Hepatocyte (in vitro differentiated cells): ENCODE measurements around the gene SETX. TPM values are rescaled to one million over a fixed set of nuclear protein-coding genes. Genes with fewer than 3 reads are reported as not detected.

ENCODE experiments used
- DNase-seq: peaks from one replicate; pipeline ENCODE4 v3.0.0-alpha.2; 2016; ENCODE audit warnings: low spot score
- H2AFZ ChIP-seq: fragments of 200-600 bp; sonication (generic); 2 replicates; pipeline ENCODE4 v1.6.0; 2016; ENCODE audit warnings: antibody characterized with exemption, mild to moderate bottlenecking
- H3K27ac ChIP-seq: fragments of 200-600 bp; sonication (generic); 2 replicates; pipeline ENCODE4 v1.5.1; 2016; ENCODE audit warnings: mild to moderate bottlenecking
- H3K27me3 ChIP-seq: fragments of 200-600 bp; sonication (generic); 2 replicates; pipeline ENCODE4 v1.6.1; 2016
- H3K36me3 ChIP-seq: fragments of 200-600 bp; sonication (generic); replicated peaks from 2 replicates; pipeline ENCODE4 v1.5.1; 2016; ENCODE audit warnings: low read depth; ENCODE audit not compliant: insufficient read depth
- H3K4me1 ChIP-seq: fragments of 200-600 bp; sonication (generic); 2 replicates; pipeline ENCODE4 v1.5.1; 2016; ENCODE audit warnings: mild to moderate bottlenecking, moderate library complexity; ENCODE audit not compliant: insufficient read depth
- H3K4me2 ChIP-seq: fragments of 200-600 bp; sonication (generic); 2 replicates; pipeline ENCODE4 v1.6.0; 2016
- H3K4me3 ChIP-seq: fragments of 200-600 bp; sonication (generic); 2 replicates; pipeline ENCODE4 v1.5.1; 2016; ENCODE audit warnings: mild to moderate bottlenecking
- H3K79me2 ChIP-seq: fragments of 200-600 bp; sonication (generic); 2 replicates; pipeline ENCODE4 v1.6.0; 2017; ENCODE audit warnings: mild to moderate bottlenecking
- H3K9me2 ChIP-seq: fragments of 200-600 bp; sonication (generic); replicated peaks from 2 replicates; pipeline ENCODE4 v1.6.0; 2017; ENCODE audit warnings: mild to moderate bottlenecking; ENCODE audit not compliant: insufficient read depth
- H3K9me3 ChIP-seq: fragments of 200-600 bp; sonication (generic); 2 replicates; pipeline ENCODE4 v1.5.1; 2016; ENCODE audit warnings: low read depth, mild to moderate bottlenecking
- H4K20me1 ChIP-seq: fragments of 200-600 bp; sonication (generic); 2 replicates; pipeline ENCODE4 v1.6.0; 2016; ENCODE audit warnings: mild to moderate bottlenecking; ENCODE audit not compliant: insufficient read depth, poor library complexity, severe bottlenecking
- EZH2 ChIP-seq: fragments of 200-600 bp; sonication (generic); IDR thresholded peaks from 2 replicates; pipeline ENCODE4 v1.6.1; 2016; ENCODE audit warnings: antibody characterized with exemption, mild to moderate bottlenecking, borderline replicate concordance
- EZH2phosphoT487 ChIP-seq: fragments of 200-600 bp; sonication (generic); IDR thresholded peaks from one replicate; pipeline ENCODE4 v1.6.1; 2018; ENCODE audit warnings: antibody characterized with exemption, mild to moderate bottlenecking, low read depth, moderate library complexity; ENCODE audit not compliant: unreplicated experiment, severe bottlenecking
- WGBS: methylation state at CpG from one replicate; pipeline ENCODE4 v1.1.6; 2016; ENCODE audit warnings: low lambda C conversion rate; ENCODE audit errors: missing lambda C conversion rate; 5-methylcytosine and 5-hydroxymethylcytosine counted together
- polyA plus RNA-seq: library from polyadenylated mRNA; unstranded; fragments of >200 nt; fragmentation: Nextera tagmentation; extraction: Ambion mirVana; gene quantifications from 2 replicates; pipeline ENCODE4 v1.2.1, GENCODE V29; 2016
- total RNA-seq: library from RNA; depleted of rRNA; stranded (reverse); fragments of >200 nt; gene quantifications from 2 replicates; pipeline ENCODE4 v1.2.3, GENCODE V29; 2014
- TF ChIP-seq, protein P1 (sequence below): fragments of 200-600 bp; sonication (generic); IDR thresholded peaks from 2 replicates; pipeline ENCODE4 v1.5.1; 2016; ENCODE audit warnings: antibody characterized with exemption, mild to moderate bottlenecking; ENCODE audit not compliant: poor library complexity

The SETX gene
- total and polyA plus RNA-seq, 2 experiments from 2014 or later: 12.0 to 61.0 TPM

DNA sequence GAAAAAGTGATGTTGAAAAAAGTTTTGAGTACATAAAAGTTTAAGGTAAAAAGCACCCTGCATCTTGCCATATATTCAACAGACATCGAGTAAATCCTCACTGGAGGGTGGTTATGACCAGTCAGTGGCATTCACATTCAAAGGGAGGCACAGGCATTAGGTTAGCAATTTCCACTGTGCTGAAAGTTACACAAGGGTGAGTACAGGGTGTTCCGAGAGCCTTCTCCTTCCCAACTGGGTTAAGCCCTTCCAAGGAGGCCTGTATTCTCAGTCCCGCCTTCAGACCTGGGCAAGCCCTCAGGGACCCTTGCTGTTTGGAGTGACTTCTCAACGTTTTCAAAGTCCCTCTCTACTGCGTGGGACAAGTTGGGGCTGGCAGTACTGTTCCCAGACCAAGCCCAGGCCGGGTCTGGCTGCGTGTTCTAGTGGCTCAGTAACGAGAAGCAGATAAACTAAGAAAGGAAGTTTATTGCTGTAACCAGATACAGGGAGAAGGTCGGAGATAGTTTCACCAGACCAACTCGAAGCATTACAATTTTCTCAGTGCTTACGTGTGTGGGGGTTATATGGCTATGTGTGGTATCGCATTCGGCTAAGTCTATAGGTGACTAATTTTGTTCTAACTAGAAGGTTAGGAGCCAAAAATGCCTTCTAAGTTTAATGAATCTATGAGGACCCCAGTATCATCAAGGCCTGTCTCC, 13.0 kb upstream of the SETX start:
- Histone ChIP-seq H3K27ac (peak overlapping the region; percentile 83), H3K9me3 (no peaks in the 10 kb centered on the region), H3K36me3 (no peaks in the 10 kb centered on the region), H4K20me1 (no peaks in the 10 kb centered on the region), H2AFZ (peak overlapping the region; percentile 17), H3K4me2 (no peak overlapping the region), H3K4me1 (peaks cover 13% of the 10 kb centered on the region), H3K9me2 (no peaks in the 10 kb centered on the region), H3K27me3 (no peaks in the 10 kb centered on the region), H3K79me2 (no peaks in the 10 kb centered on the region), H3K4me3 (no peak overlapping the region)
- 51% methylated on average over 13 of the region's 13 CpGs for WGBS
- TF ChIP-seq EZH2phosphoT487 (no peak), EZH2 (no peak)
- TF ChIP-seq, protein P1, sequence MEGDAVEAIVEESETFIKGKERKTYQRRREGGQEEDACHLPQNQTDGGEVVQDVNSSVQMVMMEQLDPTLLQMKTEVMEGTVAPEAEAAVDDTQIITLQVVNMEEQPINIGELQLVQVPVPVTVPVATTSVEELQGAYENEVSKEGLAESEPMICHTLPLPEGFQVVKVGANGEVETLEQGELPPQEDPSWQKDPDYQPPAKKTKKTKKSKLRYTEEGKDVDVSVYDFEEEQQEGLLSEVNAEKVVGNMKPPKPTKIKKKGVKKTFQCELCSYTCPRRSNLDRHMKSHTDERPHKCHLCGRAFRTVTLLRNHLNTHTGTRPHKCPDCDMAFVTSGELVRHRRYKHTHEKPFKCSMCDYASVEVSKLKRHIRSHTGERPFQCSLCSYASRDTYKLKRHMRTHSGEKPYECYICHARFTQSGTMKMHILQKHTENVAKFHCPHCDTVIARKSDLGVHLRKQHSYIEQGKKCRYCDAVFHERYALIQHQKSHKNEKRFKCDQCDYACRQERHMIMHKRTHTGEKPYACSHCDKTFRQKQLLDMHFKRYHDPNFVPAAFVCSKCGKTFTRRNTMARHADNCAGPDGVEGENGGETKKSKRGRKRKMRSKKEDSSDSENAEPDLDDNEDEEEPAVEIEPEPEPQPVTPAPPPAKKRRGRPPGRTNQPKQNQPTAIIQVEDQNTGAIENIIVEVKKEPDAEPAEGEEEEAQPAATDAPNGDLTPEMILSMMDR: no peak
- peak; percentile 17 for DNase-seq

DNA sequence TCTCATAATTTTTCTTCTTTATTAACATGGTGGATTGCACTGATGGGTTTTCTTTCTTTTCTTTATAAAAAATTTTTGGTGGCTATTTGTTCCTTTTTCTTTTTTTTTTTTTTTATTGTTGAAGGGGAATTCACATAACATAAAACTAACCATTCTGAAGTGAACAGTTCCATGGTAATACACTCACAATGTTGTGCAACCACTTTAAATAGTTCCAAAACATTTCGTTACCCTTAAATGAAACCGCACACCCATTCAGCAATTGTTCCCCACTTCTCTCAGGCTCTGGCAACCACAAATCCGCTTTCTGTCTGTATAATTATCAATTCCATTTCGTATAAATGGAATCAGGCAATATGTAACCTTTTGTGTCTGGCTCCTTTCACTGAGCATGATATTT, 11.7 kb upstream of the SETX start:
- Histone ChIP-seq H3K4me1 (peaks cover 13% of the 10 kb centered on the region), H3K27me3 (no peaks in the 10 kb centered on the region), H3K79me2 (no peaks in the 10 kb centered on the region), H3K36me3 (no peaks in the 10 kb centered on the region), H3K27ac (no peak overlapping the region), H3K9me2 (no peaks in the 10 kb centered on the region), H4K20me1 (no peaks in the 10 kb centered on the region), H3K9me3 (no peaks in the 10 kb centered on the region), H3K4me2 (no peak overlapping the region), H3K4me3 (no peak overlapping the region), H2AFZ (no peak overlapping the region)
- 97% methylated on average over 4 of the region's 4 CpGs for WGBS
- no peak for DNase-seq
- TF ChIP-seq, protein P1: no peak
- no peak for TF ChIP-seq EZH2
- no peak for TF ChIP-seq EZH2phosphoT487

DNA sequence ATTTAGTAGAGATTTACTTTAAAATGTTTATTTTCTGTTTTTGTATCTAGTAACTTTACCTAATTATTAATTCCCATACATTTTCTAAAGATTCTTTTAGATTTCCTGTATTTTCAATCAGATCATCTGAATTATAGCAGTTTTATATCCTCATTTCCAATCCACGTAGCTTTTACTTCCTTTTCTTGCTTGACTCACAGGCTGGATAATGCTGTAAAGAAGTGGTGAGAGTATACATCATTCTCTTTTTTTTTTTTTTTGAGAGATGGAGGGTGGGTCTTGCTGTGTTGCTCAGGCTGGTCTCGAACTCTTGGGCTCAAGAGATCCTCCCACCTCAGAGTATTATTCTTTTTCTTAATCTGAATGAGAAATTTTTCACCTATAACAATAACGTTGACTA, 11.2 kb upstream of the SETX start:
- Histone ChIP-seq H3K36me3 (no peaks in the 10 kb centered on the region), H3K27ac (peak overlapping the region; percentile 31), H3K27me3 (no peaks in the 10 kb centered on the region), H3K79me2 (no peaks in the 10 kb centered on the region), H3K4me1 (peaks cover 13% of the 10 kb centered on the region), H3K4me2 (no peak overlapping the region), H3K9me2 (no peaks in the 10 kb centered on the region), H2AFZ (no peak overlapping the region), H4K20me1 (no peaks in the 10 kb centered on the region), H3K4me3 (no peak overlapping the region), H3K9me3 (no peaks in the 10 kb centered on the region)
- WGBS: 79% methylated on average over 3 of the region's 3 CpGs
- no peak for TF ChIP-seq EZH2
- TF ChIP-seq, protein P1: no peak
- TF ChIP-seq EZH2phosphoT487: no peak
- no peak for DNase-seq

DNA sequence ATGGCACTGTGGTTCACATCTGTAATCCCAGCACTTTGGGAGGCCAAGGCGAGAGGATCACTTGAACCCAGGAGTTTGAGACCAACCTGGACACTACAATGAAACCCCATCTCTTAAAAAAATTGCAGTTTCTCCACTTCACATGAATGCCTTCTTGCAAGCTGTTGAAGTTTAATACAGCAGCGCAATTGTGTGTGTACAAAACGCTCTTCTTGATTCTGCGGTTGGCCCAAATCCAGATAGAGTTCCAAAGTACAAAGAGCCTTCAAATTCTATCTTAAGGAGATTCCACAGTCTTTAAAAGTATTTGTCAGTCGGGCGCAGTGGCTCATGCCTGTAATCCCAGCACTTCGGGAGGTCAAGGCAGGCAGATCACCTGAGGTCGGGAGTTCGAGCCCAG, 9.3 kb upstream of the SETX start:
- TF ChIP-seq, protein P1: no peak
- TF ChIP-seq EZH2 (no peak), EZH2phosphoT487 (no peak)
- Histone ChIP-seq H3K27me3 (no peaks in the 10 kb centered on the region), H3K36me3 (no peaks in the 10 kb centered on the region), H2AFZ (no peak overlapping the region), H4K20me1 (no peaks in the 10 kb centered on the region), H3K4me2 (no peak overlapping the region), H3K4me3 (no peak overlapping the region), H3K4me1 (peaks cover 13% of the 10 kb centered on the region), H3K9me2 (no peaks in the 10 kb centered on the region), H3K79me2 (no peaks in the 10 kb centered on the region), H3K27ac (no peak overlapping the region), H3K9me3 (no peaks in the 10 kb centered on the region)
- WGBS: 91% methylated on average over 9 of the region's 9 CpGs
- no peak for DNase-seq
